Heart left ventricle (tissue), 13 donors: Measurements from ENCODE around the gene ZNF274.
"Not testable (repeated sequence)": the region's sequence is repeated elsewhere in the genome, so short reads cannot be mapped to it uniquely, and the experiment has no call there.

Source experiments
- POLR2A ChIP-seq, 2 donors: fragments of 450-650 bp; IDR thresholded peaks; one replicate each; pipeline ENCODE4 v1.6.1; 2017; ENCODE audit warnings: antibody characterized with exemption in 2 of 2, mild to moderate bottlenecking in 2 of 2, moderate library complexity in 2 of 2
- TF ChIP-seq, protein P1 (sequence below), 12 donors: fragments of 200-600 bp; sonication (generic) in 4 of 12; IDR thresholded peaks; one replicate each; pipeline versions ENCODE4 v1.5.0 to v1.8.0; 2018 to 2022; ENCODE audit warnings: antibody characterized with exemption in 12 of 12, mild to moderate bottlenecking in 5 of 12
- donor health status: ischemic (EF 13 %, LVEDD 7.1; RV severe dilation, severe dysfunction).
- donor health status: DM: no; HTN: yes; CAD: no.
- donor health status: DM: no; HTN: no; CAD: no.
- donor health status: ischemic (EF 25% LVEDD 6.9; RV normal size, moderate dysfunction).
- donor health status: ischemic (EF 25% LVEDD 5.7; RV mildly dilated, moderate dysfunction).
- donor health status: ischemic (EF 35%, LVEDD 5.7; RV mildly dilated, moderate dysfunction).
- donor health status: nonischemic (EF 11% LVEDD 7.7; RV severe dilation, severe dysfunction).
- donor health status: DM: yes; HTN: yes; CAD: no.
- donor health status: PGD.
- donor health status: ischemic (EF 29% LVEDD 5.4; RV normal size, mild dysfunction).
- donor health status: nonischemic (EF 23%, LVEDD 6.1; RV moderate dilation, normal function).

DNA sequence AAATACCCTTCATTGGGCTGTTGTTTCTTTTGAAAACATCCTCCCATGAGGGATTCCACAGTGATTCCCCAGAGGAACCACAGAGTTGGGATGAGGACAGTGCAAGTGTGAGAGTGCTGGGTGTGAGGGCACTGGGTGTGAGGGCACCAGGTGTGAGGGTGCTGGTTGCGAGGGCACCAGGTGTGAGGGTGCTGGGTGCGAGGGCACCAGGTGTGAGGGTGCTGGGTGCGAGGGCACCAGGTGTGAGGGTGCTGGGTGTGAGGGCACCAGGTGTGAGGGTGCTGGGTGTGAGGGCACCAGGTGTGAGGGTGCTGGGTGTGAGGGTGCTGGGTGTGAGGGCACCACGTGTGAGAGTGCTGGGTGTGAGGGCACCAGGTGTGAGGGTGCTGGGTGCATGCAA lies 75.4 kb downstream of the ZNF274 start:
- TF ChIP-seq, protein P1, sequence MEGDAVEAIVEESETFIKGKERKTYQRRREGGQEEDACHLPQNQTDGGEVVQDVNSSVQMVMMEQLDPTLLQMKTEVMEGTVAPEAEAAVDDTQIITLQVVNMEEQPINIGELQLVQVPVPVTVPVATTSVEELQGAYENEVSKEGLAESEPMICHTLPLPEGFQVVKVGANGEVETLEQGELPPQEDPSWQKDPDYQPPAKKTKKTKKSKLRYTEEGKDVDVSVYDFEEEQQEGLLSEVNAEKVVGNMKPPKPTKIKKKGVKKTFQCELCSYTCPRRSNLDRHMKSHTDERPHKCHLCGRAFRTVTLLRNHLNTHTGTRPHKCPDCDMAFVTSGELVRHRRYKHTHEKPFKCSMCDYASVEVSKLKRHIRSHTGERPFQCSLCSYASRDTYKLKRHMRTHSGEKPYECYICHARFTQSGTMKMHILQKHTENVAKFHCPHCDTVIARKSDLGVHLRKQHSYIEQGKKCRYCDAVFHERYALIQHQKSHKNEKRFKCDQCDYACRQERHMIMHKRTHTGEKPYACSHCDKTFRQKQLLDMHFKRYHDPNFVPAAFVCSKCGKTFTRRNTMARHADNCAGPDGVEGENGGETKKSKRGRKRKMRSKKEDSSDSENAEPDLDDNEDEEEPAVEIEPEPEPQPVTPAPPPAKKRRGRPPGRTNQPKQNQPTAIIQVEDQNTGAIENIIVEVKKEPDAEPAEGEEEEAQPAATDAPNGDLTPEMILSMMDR (IDR thresholded peaks at IDR 0.05): not testable (repeated sequence)
- TF ChIP-seq POLR2A (IDR thresholded peaks at IDR 0.05): not testable (repeated sequence)
